ENCODE data around the gene SNCB.

Gene SNCB

GRCh38 chr5:176660860-176661641, 30.7 kb upstream of the SNCB start:
- DNase-seq, result peak; percentile 67

- peak; percentile 24 for DNase-seq
Measured at GRCh38 chr5:176660530-176660859, 30.2 kb upstream of the SNCB start.

GRCh38 chr5:176659860-176660461, 29.6 kb upstream of the SNCB start:
- DNase-seq, result no peak

- DNase-seq, result no peak
Measured at GRCh38 chr5:176659512-176659839, 29.1 kb upstream of the SNCB start.

GRCh38 chr5:176658817-176659511, 28.6 kb upstream of the SNCB start:
- no peak for DNase-seq

- DNase-seq, result peak; percentile 55
Measured at GRCh38 chr5:176658007-176658599, 27.8 kb upstream of the SNCB start.

- no peak for DNase-seq
Measured at GRCh38 chr5:176656467-176656990, 26.2 kb upstream of the SNCB start.

- no peak for DNase-seq
Measured at GRCh38 chr5:176654856-176655255, 24.5 kb upstream of the SNCB start.

GRCh38 chr5:176653401-176654385, 23.4 kb upstream of the SNCB start:
- no peak for DNase-seq

GRCh38 chr5:176652136-176652535, 21.8 kb upstream of the SNCB start:
- DNase-seq, result no peak

GRCh38 chr5:176651472-176651980, 21.2 kb upstream of the SNCB start:
- DNase-seq, result no peak

GRCh38 chr5:176650354-176650884, 20.1 kb upstream of the SNCB start:
- DNase-seq, result no peak

- no peak for DNase-seq
Measured at GRCh38 chr5:176648474-176649194, 18.3 kb upstream of the SNCB start.

GRCh38 chr5:176647843-176648473, 17.6 kb upstream of the SNCB start:
- no peak for DNase-seq

- DNase-seq, result peak; percentile 96
Measured at GRCh38 chr5:176647030-176647842, 16.9 kb upstream of the SNCB start, which contains the start of gene TSPAN17. Gene TSPAN17, plus strand, starts transcription at chr5:176647484. Its CDS starts 132 bp downstream, at chr5:176647616.

- DNase-seq, result no peak
Measured at GRCh38 chr5:176646707-176647029, 16.3 kb upstream of the SNCB start.

GRCh38 chr5:176646049-176646706, 15.8 kb upstream of the SNCB start:
- no peak for DNase-seq

- no peak for DNase-seq
Measured at GRCh38 chr5:176644878-176645670, 14.7 kb upstream of the SNCB start.

Data from effector CD4-positive, alpha-beta T cell (primary cell).